GM21737 (cell line): ENCODE data around the gene CFAP92.

Experiments
- ATAC-seq: cut with Tn5 transposase; IDR thresholded peaks from one replicate; pipeline ENCODE4 v1.9.1; 2021; ENCODE audit warnings: mild to moderate bottlenecking, moderate library complexity; ENCODE audit not compliant: unreplicated experiment

Gene CFAP92

GRCh38 chr3:128992926-128993460 lies 883 bp downstream of the CFAP92 start:
- no peak for ATAC-seq

GRCh38 chr3:128991355-128991895 lies 2.5 kb downstream of the CFAP92 start:
- no peak for ATAC-seq

GRCh38 chr3:128988286-128988685 lies 5.6 kb downstream of the CFAP92 start:
- ATAC-seq, result no peak

GRCh38 chr3:128987302-128988100 lies 6.4 kb downstream of the CFAP92 start:
- no peak for ATAC-seq

- no peak for ATAC-seq
These were observed 9.3 kb downstream of the CFAP92 start for GRCh38 chr3:128984596-128984995.

GRCh38 chr3:128983293-128984069 lies 10.4 kb downstream of the CFAP92 start:
- ATAC-seq, result no peak

- no peak for ATAC-seq
These were observed 18.6 kb downstream of the CFAP92 start for GRCh38 chr3:128975276-128975675.

GRCh38 chr3:128973988-128974564 lies 19.8 kb downstream of the CFAP92 start:
- no peak for ATAC-seq

- no peak for ATAC-seq
These were observed 22.3 kb downstream of the CFAP92 start for GRCh38 chr3:128971421-128972100.

- no peak for ATAC-seq
These were observed 23.2 kb downstream of the CFAP92 start for GRCh38 chr3:128970740-128971047.

- no peak for ATAC-seq
These were observed 23.7 kb downstream of the CFAP92 start for GRCh38 chr3:128969993-128970739.

- ATAC-seq, result no peak
These were observed 26.0 kb downstream of the CFAP92 start for GRCh38 chr3:128967748-128968355.

- no peak for ATAC-seq
These were observed 28.1 kb downstream of the CFAP92 start for GRCh38 chr3:128965818-128966217.

GRCh38 chr3:128965280-128965679 lies 28.6 kb downstream of the CFAP92 start:
- no peak for ATAC-seq

- no peak for ATAC-seq
These were observed 37.4 kb downstream of the CFAP92 start for GRCh38 chr3:128956440-128956839.

GRCh38 chr3:128950223-128950938 lies 43.5 kb downstream of the CFAP92 start:
- no peak for ATAC-seq

- ATAC-seq, result no peak
These were observed 44.7 kb downstream of the CFAP92 start for GRCh38 chr3:128949158-128949557.

- no peak for ATAC-seq
These were observed 47.5 kb downstream of the CFAP92 start for GRCh38 chr3:128946411-128946810.

- no peak for ATAC-seq
These were observed 48.0 kb downstream of the CFAP92 start for GRCh38 chr3:128945878-128946175.
